Thyroid gland (tissue), 4 donors: ENCODE results near the gene ZNF786. TPM values are rescaled to one million over a fixed set of nuclear protein-coding genes. Genes with fewer than 3 reads are reported as not detected.
"Not testable (repeated sequence)": the region's sequence is repeated elsewhere in the genome, so short reads cannot be mapped to it uniquely, and the experiment has no call there.

ENCODE experiments used
- DNase-seq, 2 donors: peaks; one replicate each; pipeline ENCODE4 v3.0.0-alpha.2; 2019
- H3K27ac ChIP-seq, 3 donors: fragments of 200-600 bp; sonication (generic); 1 replicate in 2 of 3; 2 replicates in 1 of 3; pipeline ENCODE4 v1.5.1; 2016 to 2019; ENCODE audit warnings: mild to moderate bottlenecking in 1 of 3, moderate library complexity in 1 of 3
- H3K27me3 ChIP-seq: fragments of 200-600 bp; sonication (generic); one replicate; pipeline ENCODE4 v1.5.1; 2019
- H3K36me3 ChIP-seq, 2 donors: fragments of 200-600 bp; sonication (generic); one replicate each; pipeline ENCODE4 v1.5.1; 2016 to 2019
- H3K4me1 ChIP-seq, 2 donors: fragments of 200-600 bp; sonication (generic); one replicate each; pipeline ENCODE4 v1.5.1; 2017 to 2019
- H3K4me3 ChIP-seq, 3 donors: fragments of 200-600 bp; sonication (generic); replicated peaks in 1 of 3; 1 replicate in 2 of 3; 2 replicates in 1 of 3; pipeline ENCODE4 v1.5.1; 2016; ENCODE audit warnings: mild to moderate bottlenecking in 1 of 3
- H3K9me3 ChIP-seq: fragments of 200-600 bp; sonication (generic); one replicate; pipeline ENCODE4 v1.5.1; 2017
- CTCF ChIP-seq, 6 experiments: fragments of 200-600 bp in 3 of 6; fragments of 450-650 bp in 3 of 6; sonication (generic) in 3 of 6; IDR thresholded peaks; one replicate each; pipeline ENCODE4 v1.5.1; 2016 to 2019; ENCODE audit warnings: antibody characterized with exemption in 6 of 6, mild to moderate bottlenecking in 2 of 6, inconsistent platforms in 1 of 6, moderate library complexity in 1 of 6
- POLR2A ChIP-seq, 2 donors: fragments of 450-650 bp; IDR thresholded peaks; one replicate each; pipeline ENCODE4 v1.6.1; 2017; ENCODE audit warnings: antibody characterized with exemption in 2 of 2, mild to moderate bottlenecking in 2 of 2, moderate library complexity in 1 of 2
- WGBS, 2 donors: methylation state at CpG; one replicate each; pipeline ENCODE4 v1.1.5; 2017; 5-methylcytosine and 5-hydroxymethylcytosine counted together
- intact Hi-C: fragments of 100-400 bp; cut with DNase I; formaldehyde crosslinking; loops from one replicate; pipeline ENCODE4 v1.15.1; 2023
- total RNA-seq, 4 donors: library from RNA; depleted of rRNA; stranded (reverse); fragments of >200 nt; gene quantifications; one replicate each; pipeline ENCODE4 v1.2.3, GENCODE V29; 2016

ZNF786 gene
- total RNA-seq, 4 donors from 2014 or later, result 6.6 to 12.1 (median 10.7) TPM

GRCh38 chr7:149067869-149068268 is 22.6 kb downstream of the ZNF786 start:
- Histone ChIP-seq H3K9me3 (no peaks in the 10 kb centered on the region), H3K36me3 (peaks cover 19 to 20% of the 10 kb centered on the region in 2 donors), H3K27ac (no peak overlapping the region), H3K27me3 (no peaks in the 10 kb centered on the region), H3K4me3 (no peak overlapping the region), H3K4me1 (peaks cover 0 to 7% of the 10 kb centered on the region in 2 donors)
- WGBS, 2 donors, result 68 to 71% methylated on average over 4 of the region's 4 CpGs
- intact Hi-C loops, result loop anchor here (5.0 kb wide), 1 partner anchor 66 kb away; no protein-coding TSS in a partner anchor
- TF ChIP-seq POLR2A (IDR thresholded peaks at IDR 0.05) (no peak), CTCF (IDR thresholded peaks at IDR 0.05) (no peak)
- no peak for DNase-seq

- Histone ChIP-seq H3K9me3 (no peaks in the 10 kb centered on the region), H3K27me3 (no peaks in the 10 kb centered on the region), H3K4me3 (no peak overlapping the region), H3K36me3 (no peaks in the 10 kb centered on the region), H3K27ac (no peak overlapping the region), H3K4me1 (peaks cover 0 to 4% of the 10 kb centered on the region in 2 donors)
- intact Hi-C loops, result no loop called here
- DNase-seq, result no peak
- TF ChIP-seq POLR2A (IDR thresholded peaks at IDR 0.05) (no peak), CTCF (IDR thresholded peaks at IDR 0.05) (no peak)
Measured at GRCh38 chr7:149063476-149063875, 27.0 kb downstream of the ZNF786 start.

GRCh38 chr7:149062217-149062899 is 28.2 kb downstream of the ZNF786 start:
- H3K4me1 ChIP-seq, H3K4me3 ChIP-seq, H3K27ac ChIP-seq, intact Hi-C loops, H3K27me3 ChIP-seq, H3K36me3 ChIP-seq, DNase-seq, H3K9me3 ChIP-seq: not testable (repeated sequence)
- WGBS, 2 donors, result 85 to 86% methylated on average over 10 of the region's 10 CpGs

- intact Hi-C loops, result no loop called here
- WGBS, 2 donors, result 59 to 73% methylated on average over 1 of the region's 1 CpG
- no peak for DNase-seq
- no peak for TF ChIP-seq POLR2A (IDR thresholded peaks at IDR 0.05)
- TF ChIP-seq CTCF (IDR thresholded peaks at IDR 0.05), result no peak
- H3K27ac ChIP-seq, result no peak overlapping the region
- H3K4me3 ChIP-seq, result no peak overlapping the region
- no peaks in the 10 kb centered on the region for H3K9me3 ChIP-seq
- H3K27me3 ChIP-seq, result no peaks in the 10 kb centered on the region
- H3K4me1 ChIP-seq, result peaks cover 0 to 4% of the 10 kb centered on the region in 2 donors
- H3K36me3 ChIP-seq, result no peaks in the 10 kb centered on the region
Measured at GRCh38 chr7:149060156-149060555, 30.4 kb downstream of the ZNF786 start.

- intact Hi-C loops, result no loop called here
- TF ChIP-seq CTCF (IDR thresholded peaks at IDR 0.05) (no peak), POLR2A (IDR thresholded peaks at IDR 0.05) (no peak)
Measured at GRCh38 chr7:149053885-149054284, 36.6 kb downstream of the ZNF786 start.

More at GRCh38 chr7:149053885-149054284, 36.6 kb downstream of the ZNF786 start:
- Histone ChIP-seq H3K36me3 (no peaks in the 10 kb centered on the region), H3K27me3 (no peaks in the 10 kb centered on the region), H3K4me1 (no peaks in the 10 kb centered on the region), H3K4me3 (no peak overlapping the region), H3K27ac (no peak overlapping the region), H3K9me3 (no peaks in the 10 kb centered on the region)
- 89 to 90% methylated on average over 7 to 8 of the region's 8 CpGs for WGBS, 2 donors
- DNase-seq, result no peak
